ENCODE data around the gene CDH16.
"Not testable (repeated sequence)": the region's sequence is repeated elsewhere in the genome, so short reads cannot be mapped to it uniquely, and the experiment has no call there.

CDH16 gene, protein sequence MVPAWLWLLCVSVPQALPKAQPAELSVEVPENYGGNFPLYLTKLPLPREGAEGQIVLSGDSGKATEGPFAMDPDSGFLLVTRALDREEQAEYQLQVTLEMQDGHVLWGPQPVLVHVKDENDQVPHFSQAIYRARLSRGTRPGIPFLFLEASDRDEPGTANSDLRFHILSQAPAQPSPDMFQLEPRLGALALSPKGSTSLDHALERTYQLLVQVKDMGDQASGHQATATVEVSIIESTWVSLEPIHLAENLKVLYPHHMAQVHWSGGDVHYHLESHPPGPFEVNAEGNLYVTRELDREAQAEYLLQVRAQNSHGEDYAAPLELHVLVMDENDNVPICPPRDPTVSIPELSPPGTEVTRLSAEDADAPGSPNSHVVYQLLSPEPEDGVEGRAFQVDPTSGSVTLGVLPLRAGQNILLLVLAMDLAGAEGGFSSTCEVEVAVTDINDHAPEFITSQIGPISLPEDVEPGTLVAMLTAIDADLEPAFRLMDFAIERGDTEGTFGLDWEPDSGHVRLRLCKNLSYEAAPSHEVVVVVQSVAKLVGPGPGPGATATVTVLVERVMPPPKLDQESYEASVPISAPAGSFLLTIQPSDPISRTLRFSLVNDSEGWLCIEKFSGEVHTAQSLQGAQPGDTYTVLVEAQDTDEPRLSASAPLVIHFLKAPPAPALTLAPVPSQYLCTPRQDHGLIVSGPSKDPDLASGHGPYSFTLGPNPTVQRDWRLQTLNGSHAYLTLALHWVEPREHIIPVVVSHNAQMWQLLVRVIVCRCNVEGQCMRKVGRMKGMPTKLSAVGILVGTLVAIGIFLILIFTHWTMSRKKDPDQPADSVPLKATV

DNA sequence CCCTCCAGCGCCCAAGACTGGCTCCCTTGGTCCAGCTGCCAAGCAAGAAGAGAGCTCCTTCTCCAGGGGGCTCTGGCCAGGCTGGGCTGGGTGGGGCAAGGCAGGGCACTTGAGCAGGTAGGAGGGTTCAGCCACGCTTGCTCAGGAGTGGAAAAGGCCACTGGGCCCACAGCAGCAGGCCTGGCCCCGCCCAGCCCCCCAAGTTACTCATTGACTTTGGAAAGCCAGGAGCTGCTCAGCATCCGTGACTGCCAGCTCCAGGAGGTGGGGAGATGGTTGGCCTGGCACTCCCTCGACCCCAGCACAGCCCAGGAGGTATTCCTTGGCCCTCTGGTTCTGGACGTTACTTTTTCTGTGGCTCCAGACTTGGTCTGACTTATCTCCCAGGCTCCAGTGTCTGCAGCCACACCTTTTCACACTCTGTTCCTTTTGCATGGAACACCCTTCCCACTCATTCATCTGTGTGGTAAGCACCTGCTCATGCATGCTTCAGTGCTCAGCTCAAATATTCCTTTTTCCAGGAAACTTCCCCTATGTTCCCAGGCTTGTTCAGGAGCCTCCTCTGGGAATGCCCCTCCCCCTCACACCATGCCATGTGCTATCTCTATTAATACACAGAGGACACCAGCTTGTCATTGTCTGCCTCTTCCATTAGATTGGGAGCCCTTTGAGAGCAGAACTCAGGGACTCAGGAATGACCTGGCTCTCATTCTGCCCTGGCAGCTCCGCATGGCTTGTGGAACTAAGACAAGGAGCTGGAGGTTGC, at the start of gene CDH16:
Gene CDH16 (minus strand): TSS at position 83 of the 766 bp plus-strand sequence. CDS start 820 bp downstream, outside the sequence.
- TF ChIP-seq GATA1 (IDR thresholded peaks at IDR 0.05; ENCODE audit: low read depth, low read length) = no peak
- TF ChIP-seq POLR2A (IDR thresholded peaks at IDR 0.05; ENCODE audit: low read length) = no peak
- DNase-seq = no peak

DNA sequence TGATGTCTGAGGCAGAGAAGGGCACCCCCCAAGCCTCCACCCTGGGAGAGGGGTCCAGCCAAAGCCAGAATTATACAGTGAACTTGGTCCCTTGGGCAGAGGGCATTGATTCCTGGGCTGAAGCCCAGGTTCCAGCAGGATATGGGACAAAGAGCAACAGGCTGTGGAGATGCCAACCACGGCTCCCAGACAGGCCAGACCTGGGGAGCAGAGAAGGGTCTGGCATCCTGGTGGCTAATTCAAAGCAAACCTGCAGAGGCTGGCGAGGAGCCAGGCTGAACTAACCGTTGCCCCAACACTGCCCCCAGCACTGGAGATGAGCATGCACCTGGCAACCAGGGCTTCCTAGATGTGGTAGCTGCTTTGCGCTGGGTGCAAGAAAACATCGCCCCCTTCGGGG, 45.4 kb upstream of the CDH16 start:
- no peak for DNase-seq
- TF ChIP-seq POLR2A (IDR thresholded peaks at IDR 0.05; ENCODE audit: low read length) = no peak
- no peak for TF ChIP-seq GATA1 (IDR thresholded peaks at IDR 0.05; ENCODE audit: low read depth, low read length)

DNA sequence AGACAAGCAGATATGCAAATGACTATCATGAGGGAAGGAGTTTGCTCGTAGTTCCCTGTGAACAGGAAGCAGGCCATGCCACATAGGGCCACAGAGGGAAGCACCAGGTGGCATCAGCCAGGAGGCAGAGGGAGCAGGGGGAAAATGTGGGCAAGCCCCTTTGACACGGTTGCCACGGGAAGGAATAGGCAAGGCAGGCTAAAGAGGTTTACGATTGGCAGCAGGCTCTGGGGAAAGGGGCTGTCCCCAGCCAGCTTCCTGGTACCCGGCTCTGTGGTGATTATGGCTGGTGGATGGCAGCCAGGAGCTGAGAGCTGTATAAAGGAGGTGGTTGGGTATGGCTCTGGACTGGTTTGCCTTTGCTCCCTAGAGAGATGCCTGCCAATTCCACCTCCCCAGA, 43.2 kb upstream of the CDH16 start:
- DNase-seq = no peak
- TF ChIP-seq POLR2A (IDR thresholded peaks at IDR 0.05; ENCODE audit: low read length) (no peak), GATA1 (IDR thresholded peaks at IDR 0.05; ENCODE audit: low read depth, low read length) (no peak)

DNA sequence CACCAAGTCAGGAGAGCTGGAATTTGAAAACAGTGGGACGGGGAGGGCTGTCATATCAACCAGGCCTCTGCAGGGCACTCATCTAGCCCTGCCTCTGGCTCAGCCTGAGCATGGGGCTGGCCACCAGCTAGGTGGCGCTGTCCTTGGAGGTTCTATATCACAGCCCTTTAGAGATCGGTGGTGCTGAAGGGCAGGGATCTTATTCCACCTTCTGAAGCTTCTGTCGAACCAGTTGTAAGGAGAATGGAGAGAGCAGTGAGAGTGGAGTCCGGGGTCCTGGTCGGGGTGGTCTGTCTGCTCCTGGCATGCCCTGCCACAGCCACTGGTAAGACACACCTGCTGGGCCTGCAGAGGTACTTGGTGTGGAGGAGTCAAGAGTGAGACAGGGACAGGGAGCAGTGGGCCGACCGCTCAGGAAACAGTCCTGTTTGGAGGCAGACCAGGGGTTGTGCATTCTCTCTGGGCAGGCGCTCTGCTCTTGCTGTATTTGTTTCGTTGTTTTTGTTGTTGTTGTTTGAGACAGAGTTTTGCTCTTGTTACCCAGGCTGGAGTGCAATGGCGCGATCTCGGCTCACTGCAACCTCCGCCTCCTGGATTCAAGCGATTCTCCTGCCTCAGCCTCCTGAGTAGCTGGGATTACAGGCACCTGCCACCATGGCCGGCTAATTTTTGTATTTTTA, 42.5 kb upstream of the CDH16 start, which contains the start of gene CES3:
Gene CES3 (plus strand): TSS at position 202 of the 680 bp plus-strand sequence. CDS start 42 bp downstream, at position 244.
- TF ChIP-seq POLR2A (IDR thresholded peaks at IDR 0.05; ENCODE audit: low read length) (no peak), GATA1 (IDR thresholded peaks at IDR 0.05; ENCODE audit: low read depth, low read length) (no peak)
- peak; percentile 68 to 75 for DNase-seq

DNA sequence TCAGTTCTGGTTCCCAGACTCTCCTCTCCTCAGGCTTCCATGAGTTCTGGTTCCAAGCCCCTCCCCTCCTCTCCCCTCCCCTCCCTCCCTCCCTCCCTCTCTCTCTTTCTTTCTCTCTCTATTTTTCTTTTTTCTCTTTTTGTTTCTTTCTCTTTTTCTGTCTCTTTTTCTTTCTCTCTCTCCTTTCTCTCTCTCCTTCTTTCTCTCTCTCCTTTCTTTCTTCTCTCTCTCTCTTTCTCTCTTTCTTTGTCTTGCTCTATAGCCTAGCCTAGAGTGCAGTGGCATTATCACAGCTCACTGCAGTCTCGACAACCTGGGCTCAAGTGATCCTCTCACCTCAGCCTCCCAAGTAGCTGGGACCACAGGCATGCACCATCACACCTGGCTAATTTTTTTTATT, 41.6 kb upstream of the CDH16 start:
- TF ChIP-seq POLR2A (IDR thresholded peaks at IDR 0.05; ENCODE audit: low read length) (no peak), GATA1 (IDR thresholded peaks at IDR 0.05; ENCODE audit: low read depth, low read length) (no peak)
- no peak for DNase-seq

DNA sequence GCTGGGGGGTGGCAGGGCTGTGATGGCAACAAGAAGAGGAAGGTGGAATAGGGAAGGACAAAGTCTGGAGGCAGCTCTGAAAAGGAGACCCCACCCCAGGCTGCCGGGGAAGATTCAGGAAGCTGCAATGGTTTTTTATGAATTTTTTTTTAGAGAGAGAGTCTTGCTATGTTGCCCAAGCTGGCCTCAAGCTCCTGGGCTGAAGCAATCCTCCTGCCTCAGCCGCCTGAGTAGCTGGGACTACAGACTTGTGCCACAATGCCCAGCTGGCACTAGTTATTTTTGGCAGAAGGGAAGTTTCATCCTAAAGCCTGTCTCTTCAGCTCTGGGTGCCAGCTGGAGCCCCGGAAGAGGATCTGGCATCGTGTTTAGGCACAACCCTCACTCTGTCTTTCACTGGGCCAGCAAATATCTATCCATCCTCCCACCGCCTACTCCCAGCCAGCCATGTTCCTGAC, 41.0 kb upstream of the CDH16 start:
- DNase-seq = no peak
- no peak for TF ChIP-seq GATA1 (IDR thresholded peaks at IDR 0.05; ENCODE audit: low read depth, low read length)
- no peak for TF ChIP-seq POLR2A (IDR thresholded peaks at IDR 0.05; ENCODE audit: low read length)

DNA sequence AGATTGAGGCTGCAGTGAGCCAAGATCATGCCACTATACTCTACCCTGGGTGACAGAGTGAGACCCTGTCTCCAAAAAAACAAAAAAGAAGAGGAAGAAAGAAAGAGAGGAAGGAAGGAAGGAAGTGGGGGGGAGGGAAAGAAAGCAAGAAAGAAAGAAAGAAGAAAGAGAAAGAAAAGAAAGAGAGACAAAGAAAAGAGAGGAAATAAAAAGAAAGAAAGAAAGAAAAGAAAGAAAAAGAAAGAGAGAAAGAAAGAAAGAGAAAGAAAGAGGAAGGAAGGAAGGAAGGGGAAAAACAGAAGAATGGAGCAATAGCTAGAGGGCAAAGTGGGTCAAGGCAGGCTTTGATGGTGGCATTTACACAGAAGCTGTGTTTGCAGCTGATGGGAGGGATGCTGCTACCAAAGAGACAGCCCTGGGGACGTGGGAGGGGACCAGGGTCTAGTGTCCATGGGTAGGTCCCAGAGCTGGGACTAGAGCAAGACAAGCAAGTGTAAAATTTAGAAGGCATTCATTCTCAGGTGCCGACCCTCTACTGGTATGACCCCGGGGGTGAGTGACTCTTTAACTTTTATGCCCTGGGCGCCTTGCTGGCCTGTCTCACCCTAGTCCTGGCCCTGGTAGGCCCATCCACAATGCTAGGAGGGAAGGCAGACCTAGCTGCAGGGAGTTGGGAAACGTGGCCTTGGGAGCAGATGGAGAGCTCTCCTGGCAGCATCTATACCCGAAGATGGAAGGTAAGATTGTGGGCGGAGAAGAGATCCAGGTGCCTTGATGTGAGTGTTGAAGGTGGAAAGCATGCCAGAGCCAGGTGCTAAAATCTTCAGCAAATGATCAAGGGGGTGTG, 40.4 kb upstream of the CDH16 start:
- no peak for TF ChIP-seq GATA1 (IDR thresholded peaks at IDR 0.05; ENCODE audit: low read depth, low read length)
- no peak for TF ChIP-seq POLR2A (IDR thresholded peaks at IDR 0.05; ENCODE audit: low read length)
- no peak for DNase-seq

DNA sequence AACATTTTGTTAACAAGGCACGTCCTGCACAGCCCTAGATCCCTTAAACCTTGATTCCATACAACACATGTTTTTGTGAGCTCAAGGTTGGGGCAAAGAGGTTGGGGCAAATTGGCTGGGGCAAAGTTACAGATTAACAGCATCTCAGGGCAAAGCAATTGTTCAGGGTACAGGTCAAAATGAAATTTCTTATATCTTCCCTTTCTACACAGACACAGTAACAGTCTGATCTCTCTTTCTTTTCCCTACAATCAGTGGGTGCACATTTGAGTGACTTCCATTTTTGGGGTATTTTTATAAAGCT, 37.4 kb upstream of the CDH16 start:
- not testable (repeated sequence) for DNase-seq

DNA sequence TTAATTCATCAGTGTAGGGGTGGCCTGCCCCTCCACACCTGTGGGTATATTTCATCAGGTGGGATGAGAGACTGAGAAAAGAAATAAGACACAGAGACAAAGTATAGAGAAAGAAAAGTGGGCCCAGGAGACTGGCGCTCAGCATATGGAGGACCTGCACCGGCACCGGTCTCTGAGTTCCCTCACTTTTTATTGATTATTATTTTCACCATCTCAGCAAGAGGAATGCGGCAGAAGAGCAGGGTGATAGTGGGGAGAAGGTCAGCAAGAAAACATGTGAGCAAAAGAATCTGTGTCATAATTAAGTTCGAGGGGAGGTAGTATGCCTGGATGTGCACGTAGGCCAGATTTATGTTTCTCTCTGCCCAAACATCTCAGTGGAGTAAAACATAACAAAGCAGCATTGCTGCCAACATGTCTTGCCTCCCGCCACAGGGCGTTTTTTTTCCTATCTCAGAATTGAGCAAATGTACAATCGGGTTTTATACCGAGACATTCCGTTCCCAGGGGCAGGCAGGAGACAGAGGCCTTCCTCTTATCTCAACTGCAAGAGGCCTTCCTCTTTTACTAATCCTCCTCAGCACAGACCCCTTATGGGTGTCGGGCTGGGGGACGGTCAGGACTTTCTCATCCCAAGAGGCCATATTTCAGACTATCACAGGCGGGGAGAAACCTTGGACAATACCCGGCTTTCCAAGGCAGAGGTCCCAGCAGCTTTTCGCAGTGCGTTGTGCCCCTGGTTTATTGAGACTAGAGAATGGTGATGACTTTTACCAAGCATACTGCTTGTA, 36.9 kb upstream of the CDH16 start:
- DNase-seq = not testable (repeated sequence)

DNA sequence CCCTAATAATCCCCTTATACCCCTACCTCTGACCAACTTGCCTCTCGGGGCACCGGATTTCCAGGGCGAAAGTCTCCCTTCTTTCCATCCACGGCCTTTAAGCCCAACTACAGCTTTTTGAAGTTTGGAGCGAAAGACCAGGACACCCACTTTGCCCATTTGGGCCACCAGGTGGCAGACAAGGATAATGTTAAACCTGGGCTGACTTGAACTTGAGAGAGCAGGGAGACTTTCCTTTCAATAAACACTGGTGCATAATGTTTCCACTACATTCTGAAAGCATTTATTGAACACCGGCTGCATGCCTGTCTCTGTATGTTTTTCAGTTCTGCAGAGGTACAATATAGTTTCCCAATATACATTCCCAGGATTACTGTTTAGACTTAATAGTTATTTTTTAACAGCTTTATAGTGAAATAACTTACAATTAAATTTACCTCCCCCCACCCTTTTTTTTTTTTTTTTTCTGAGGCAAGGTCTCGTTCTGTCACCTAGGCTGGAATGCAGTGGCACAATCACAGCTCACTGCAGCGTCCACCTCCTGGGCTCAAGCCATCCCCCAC, 35.5 kb upstream of the CDH16 start:
- no peak for TF ChIP-seq POLR2A (IDR thresholded peaks at IDR 0.05; ENCODE audit: low read length)
- TF ChIP-seq GATA1 (IDR thresholded peaks at IDR 0.05; ENCODE audit: low read depth, low read length) = no peak
- peak; percentile 67 to 84 for DNase-seq

DNA sequence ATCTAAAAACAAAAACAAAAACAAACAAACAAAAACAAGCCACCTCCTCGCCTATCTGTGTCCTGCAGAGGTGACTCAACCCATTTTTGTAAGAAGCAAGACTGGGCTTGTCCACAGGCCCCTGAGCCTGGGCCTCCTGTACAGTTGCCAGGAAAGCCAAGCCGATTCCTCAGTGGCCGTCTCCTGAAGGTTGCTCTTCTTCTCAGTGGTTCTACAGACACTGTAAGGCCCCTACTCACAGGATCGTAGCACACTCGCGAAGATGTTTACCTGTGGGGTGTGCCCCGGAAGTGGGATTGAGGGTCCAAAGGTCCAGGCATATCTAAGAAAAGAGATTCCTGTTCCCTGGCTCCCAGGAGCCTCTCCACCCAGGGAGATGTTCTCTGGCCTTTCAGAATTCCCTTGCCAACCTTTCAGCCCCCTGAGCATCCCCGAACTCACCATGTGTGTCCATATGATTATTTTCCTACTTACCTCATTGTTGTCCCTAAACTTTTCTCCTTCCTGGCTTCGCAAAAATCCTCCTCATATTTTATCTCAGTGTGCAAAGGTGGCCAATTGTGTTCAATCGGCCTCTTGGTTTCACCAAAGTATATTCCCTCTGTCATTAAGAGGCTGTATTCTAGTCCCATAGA, 34.9 kb upstream of the CDH16 start:
- no peak for TF ChIP-seq POLR2A (IDR thresholded peaks at IDR 0.05; ENCODE audit: low read length)
- no peak for TF ChIP-seq GATA1 (IDR thresholded peaks at IDR 0.05; ENCODE audit: low read depth, low read length)

More for the DNA sequence above, 34.9 kb upstream of the CDH16 start:
- peak in 1 of 2 experiments; percentile 15 for DNase-seq
